Stomach (tissue), 9 donors: ENCODE data around the gene YJU2. TPM values are rescaled to one million over a fixed set of nuclear protein-coding genes. Genes with fewer than 3 reads are reported as not detected.
A peak's percentile ranks its signal among the peaks of the same experiment; 100 is the strongest.

Experiments used
- DNase-seq, 2 donors: peaks; one replicate each; pipeline versions ENCODE4 v3.0.0 to v3.0.0-alpha.2; 2013 to 2019
- H3K27ac ChIP-seq, 5 donors: fragments of 200-600 bp in 4 of 5; sonication (generic) in 4 of 5; one replicate each; pipeline ENCODE4 v1.5.1; 2013 to 2019; ENCODE audit warnings: mild to moderate bottlenecking in 1 of 5, moderate library complexity in 1 of 5
- H3K27me3 ChIP-seq, 3 donors: fragments of 200-600 bp; sonication (generic); one replicate each; pipeline ENCODE4 v1.5.1; 2017 to 2019; ENCODE audit warnings: mixed run types in 1 of 3
- H3K36me3 ChIP-seq, 4 donors: fragments of 200-600 bp; sonication (generic); 1 replicate in 3 of 4; 2 replicates in 1 of 4; pipeline ENCODE4 v1.5.1; 2016 to 2019
- H3K4me1 ChIP-seq, 4 donors: fragments of 200-600 bp; sonication (generic); one replicate each; pipeline ENCODE4 v1.5.1; 2016 to 2019
- H3K4me3 ChIP-seq, 4 donors: fragments of 200-600 bp; sonication (generic) in 3 of 4; one replicate each; pipeline ENCODE4 v1.5.1; 2016 to 2019; ENCODE audit warnings: mild to moderate bottlenecking in 1 of 4
- H3K9me3 ChIP-seq, 4 donors: fragments of 200-600 bp; sonication (generic); one replicate each; pipeline ENCODE4 v1.5.1; 2016 to 2019
- EP300 ChIP-seq: sonication (generic); formaldehyde crosslinking; IDR thresholded peaks from one replicate; pipeline ENCODE4 v1.6.1; 2017; ENCODE audit warnings: antibody characterized with exemption
- POLR2A ChIP-seq, 4 donors: fragments of 450-650 bp; IDR thresholded peaks; one replicate each; pipeline ENCODE4 v1.6.1; 2016; ENCODE audit warnings: antibody characterized with exemption in 4 of 4, control low read depth in 2 of 4, mild to moderate bottlenecking in 1 of 4, moderate library complexity in 1 of 4
- POLR2AphosphoS5 ChIP-seq, 3 donors: sonication (generic); formaldehyde crosslinking; IDR thresholded peaks; one replicate each; pipeline ENCODE4 v1.6.1; 2016; ENCODE audit warnings: antibody characterized with exemption in 3 of 3
- WGBS, 5 donors: extraction: QIAGEN DNeasy Blood & Tissue Kit in 3 of 5; methylation state at CpG; one replicate each; pipeline versions ENCODE4 v1.1.5 to v1.1.7; 2013 to 2018; 5-methylcytosine and 5-hydroxymethylcytosine counted together
- intact Hi-C: fragments of 100-400 bp; cut with DNase I; formaldehyde crosslinking; loops from one replicate; pipeline ENCODE4 v1.15.1; 2023; ENCODE audit warnings: low total_unique reads
- polyA plus RNA-seq, 3 donors: library from polyadenylated mRNA; stranded (reverse); fragments of 200-250 nt; gene quantifications; one replicate each; pipeline ENCODE4 v1.2.3, GENCODE V29; 2013
- total RNA-seq, 5 donors: library from RNA; depleted of rRNA; stranded (reverse); fragments of >200 nt; gene quantifications; one replicate each; pipeline versions ENCODE4 v1.1.0 to v1.2.3, GENCODE V29; 2014 to 2016
- TF ChIP-seq, protein P1 (sequence below), 7 experiments: fragments of 450-650 bp in 4 of 7; fragments of 200-600 bp in 3 of 7; sonication (generic) in 3 of 7; IDR thresholded peaks; one replicate each; pipeline ENCODE4 v1.5.1; 2016 to 2019; ENCODE audit warnings: antibody characterized with exemption in 7 of 7, control low read depth in 2 of 7, mild to moderate bottlenecking in 1 of 7
- donor health status: healthy with polysubstance abuse.
- donor health status: Bipolar disorder and iron deficiency.
- donor health status: healthy.

YJU2 gene
- total and polyA plus RNA-seq, 8 donors = 3.5 to 48.4 (median 23.9) TPM

DNA sequence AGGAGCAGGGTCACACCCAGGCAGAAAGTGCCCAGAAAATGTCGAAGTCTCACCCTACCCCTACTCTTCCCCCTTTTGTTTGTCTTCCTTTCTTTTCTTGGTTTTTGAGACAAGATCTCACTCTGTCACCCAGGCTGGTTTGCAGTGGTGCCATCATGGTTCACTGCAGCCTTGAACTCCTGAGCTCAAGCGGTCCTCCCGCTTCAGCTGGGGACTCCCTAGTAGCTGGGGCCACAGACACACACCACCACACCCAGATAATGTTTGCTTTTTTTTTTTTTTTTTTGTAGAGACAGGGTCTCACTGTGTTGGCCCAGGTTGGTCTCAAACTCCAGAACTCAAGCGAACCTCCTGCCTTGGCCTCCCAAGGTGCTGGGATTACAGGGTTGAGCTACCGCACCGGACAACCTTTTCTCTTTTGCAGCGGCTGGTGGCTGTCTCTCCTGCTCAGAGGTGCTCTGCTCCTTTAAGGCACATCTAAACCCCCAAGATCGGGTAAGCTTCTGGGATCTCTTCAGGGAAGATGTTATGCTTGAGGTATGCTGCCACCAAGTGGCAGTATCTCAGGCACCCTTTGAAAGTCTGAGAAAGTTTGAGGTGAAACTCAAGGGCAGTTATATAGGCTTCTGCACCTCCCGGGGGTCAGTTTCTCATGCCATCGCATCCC, 39.9 kb upstream of the YJU2 start:
- Histone ChIP-seq H3K4me3 (no peak overlapping the region), H3K27ac (no peak overlapping the region), H3K4me1 (peaks cover 0 to 9% (median 4%) of the 10 kb centered on the region in 4 donors), H3K27me3 (peaks cover 0 to 29% (median 0%) of the 10 kb centered on the region in 3 donors), H3K36me3 (no peaks in the 10 kb centered on the region), H3K9me3 (no peaks in the 10 kb centered on the region)
- DNase-seq = no peak
- TF ChIP-seq, protein P1, sequence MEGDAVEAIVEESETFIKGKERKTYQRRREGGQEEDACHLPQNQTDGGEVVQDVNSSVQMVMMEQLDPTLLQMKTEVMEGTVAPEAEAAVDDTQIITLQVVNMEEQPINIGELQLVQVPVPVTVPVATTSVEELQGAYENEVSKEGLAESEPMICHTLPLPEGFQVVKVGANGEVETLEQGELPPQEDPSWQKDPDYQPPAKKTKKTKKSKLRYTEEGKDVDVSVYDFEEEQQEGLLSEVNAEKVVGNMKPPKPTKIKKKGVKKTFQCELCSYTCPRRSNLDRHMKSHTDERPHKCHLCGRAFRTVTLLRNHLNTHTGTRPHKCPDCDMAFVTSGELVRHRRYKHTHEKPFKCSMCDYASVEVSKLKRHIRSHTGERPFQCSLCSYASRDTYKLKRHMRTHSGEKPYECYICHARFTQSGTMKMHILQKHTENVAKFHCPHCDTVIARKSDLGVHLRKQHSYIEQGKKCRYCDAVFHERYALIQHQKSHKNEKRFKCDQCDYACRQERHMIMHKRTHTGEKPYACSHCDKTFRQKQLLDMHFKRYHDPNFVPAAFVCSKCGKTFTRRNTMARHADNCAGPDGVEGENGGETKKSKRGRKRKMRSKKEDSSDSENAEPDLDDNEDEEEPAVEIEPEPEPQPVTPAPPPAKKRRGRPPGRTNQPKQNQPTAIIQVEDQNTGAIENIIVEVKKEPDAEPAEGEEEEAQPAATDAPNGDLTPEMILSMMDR (IDR thresholded peaks at IDR 0.05) = peak in 1 of 7 experiments; percentile 10
- TF ChIP-seq POLR2AphosphoS5 (IDR thresholded peaks at IDR 0.05) = no peak
- 76 to 85% (median 82%) methylated on average over 10 of the region's 10 CpGs for WGBS, 5 donors
- intact Hi-C loops = no loop called here

DNA sequence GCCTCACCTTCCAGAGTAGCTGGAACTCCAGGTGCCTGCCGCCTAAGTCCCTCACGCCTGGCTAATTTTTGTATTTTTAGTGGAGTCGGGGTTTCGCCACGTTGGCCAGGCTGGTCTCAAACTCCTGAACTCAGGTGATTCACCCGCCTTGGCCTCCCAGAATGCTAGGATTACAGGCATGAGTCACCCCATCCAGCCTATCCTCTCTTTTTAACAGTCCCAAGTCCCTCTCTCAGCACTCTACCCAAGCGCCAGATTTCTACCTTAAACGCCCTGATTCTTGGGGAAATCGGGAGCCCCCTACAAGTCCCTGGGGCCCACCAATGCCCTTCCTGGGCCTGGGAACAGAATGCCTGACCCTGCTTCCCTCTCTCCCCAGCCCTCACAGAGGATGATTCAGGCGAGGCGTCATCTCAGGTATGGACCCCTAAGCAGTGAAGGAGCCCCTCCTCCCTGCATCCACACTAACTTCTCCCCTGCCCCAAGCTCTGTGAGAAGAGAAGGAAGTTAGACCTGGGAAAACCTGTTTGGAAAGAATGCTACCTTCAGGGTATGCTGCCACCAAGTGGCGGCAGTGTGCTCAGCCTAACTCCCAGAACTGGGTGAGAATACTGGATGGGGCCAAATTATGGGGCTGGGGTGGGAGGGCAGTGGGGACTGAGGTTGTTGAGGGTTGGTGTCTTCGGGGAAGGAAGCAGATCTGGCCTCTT, 38.3 kb upstream of the YJU2 start:
- peak in 1 of 2 donors; percentile 58 for DNase-seq
- Histone ChIP-seq H3K27ac (no peak overlapping the region), H3K9me3 (no peaks in the 10 kb centered on the region), H3K4me1 (peaks cover 0 to 9% (median 4%) of the 10 kb centered on the region in 4 donors), H3K36me3 (no peaks in the 10 kb centered on the region), H3K4me3 (no peak overlapping the region), H3K27me3 (peaks cover 0 to 29% (median 0%) of the 10 kb centered on the region in 3 donors)
- TF ChIP-seq POLR2AphosphoS5 (IDR thresholded peaks at IDR 0.05) (no peak), EP300 (no peak), POLR2A (IDR thresholded peaks at IDR 0.05) (no peak)
- TF ChIP-seq, protein P1 (IDR thresholded peaks at IDR 0.05) = peak in 1 of 7 experiments; percentile 23
- intact Hi-C loops = no loop called here
- WGBS, 5 donors = 67 to 82% (median 74%) methylated on average over 11 to 13 of the region's 13 CpGs

DNA sequence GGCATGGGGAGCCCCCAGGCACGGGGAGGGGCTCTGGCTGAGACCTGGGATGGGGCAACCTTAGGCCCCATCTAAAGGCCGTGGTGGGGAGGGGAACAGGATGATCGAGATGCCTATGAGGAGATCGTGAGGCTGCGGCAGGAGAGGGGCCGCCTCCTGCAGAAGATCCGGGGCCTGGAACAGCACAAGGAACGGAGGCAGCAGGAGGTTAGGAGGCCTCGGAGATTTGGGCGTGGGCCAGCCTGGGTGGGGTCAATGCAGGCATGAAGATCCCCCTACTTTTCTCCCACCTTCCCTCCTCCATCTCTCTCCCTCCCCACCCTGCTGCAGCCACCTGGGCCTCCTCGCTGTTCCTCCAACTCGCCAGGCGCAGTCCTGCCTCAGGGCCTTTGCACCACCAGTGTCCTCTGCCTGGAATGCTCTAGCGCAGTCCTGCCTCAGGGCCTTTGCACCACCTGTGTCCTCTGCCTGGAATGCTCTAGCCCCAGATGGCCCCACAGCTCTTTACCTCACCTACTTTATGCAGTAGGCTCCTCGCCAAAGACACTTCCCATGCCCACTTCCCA, 36.6 kb upstream of the YJU2 start:
- H3K9me3 ChIP-seq = no peaks in the 10 kb centered on the region
- DNase-seq = no peak
- H3K27ac ChIP-seq = no peak overlapping the region
- intact Hi-C loops = no loop called here
- H3K36me3 ChIP-seq = no peaks in the 10 kb centered on the region
- H3K27me3 ChIP-seq = peaks cover 0 to 29% (median 0%) of the 10 kb centered on the region in 3 donors
- no peak for TF ChIP-seq POLR2AphosphoS5 (IDR thresholded peaks at IDR 0.05)
- no peak for TF ChIP-seq POLR2A (IDR thresholded peaks at IDR 0.05)
- no peak for TF ChIP-seq EP300
- TF ChIP-seq, protein P1 (IDR thresholded peaks at IDR 0.05) = no peak
- WGBS, 5 donors = 73 to 85% (median 79%) methylated on average over 14 to 15 of the region's 15 CpGs
- H3K4me1 ChIP-seq = no peaks in the 10 kb centered on the region
- H3K4me3 ChIP-seq = no peak overlapping the region

DNA sequence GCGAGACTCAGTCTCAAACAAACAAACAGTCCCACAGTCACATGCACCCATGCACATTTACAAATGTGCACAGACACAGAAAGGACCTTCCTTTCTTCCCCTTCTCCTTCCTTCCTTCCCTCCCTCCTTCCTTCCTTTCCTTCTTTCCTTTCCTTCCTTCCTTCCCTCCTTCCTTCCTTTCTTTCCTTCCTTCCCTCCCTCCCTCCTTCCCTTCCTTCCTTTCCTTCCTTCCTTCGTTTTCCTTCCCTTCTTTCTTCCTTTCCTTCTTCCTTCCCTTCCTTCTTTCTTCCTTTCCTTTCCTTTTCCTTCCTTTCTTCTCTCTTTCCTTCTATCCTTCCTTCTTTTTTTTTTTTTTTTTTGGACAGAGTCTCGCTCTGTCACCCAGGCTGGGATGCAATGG, 33.8 kb upstream of the YJU2 start:
- TF ChIP-seq POLR2AphosphoS5 (IDR thresholded peaks at IDR 0.05) (no peak), POLR2A (IDR thresholded peaks at IDR 0.05) (no peak), EP300 (no peak)
- TF ChIP-seq, protein P1 (IDR thresholded peaks at IDR 0.05) = no peak
- intact Hi-C loops = no loop called here
- no peak overlapping the region for H3K4me3 ChIP-seq
- 68 to 75% (median 75%) methylated on average over 3 of the region's 3 CpGs for WGBS, 5 donors
- no peak overlapping the region for H3K27ac ChIP-seq
- DNase-seq = no peak
- H3K4me1 ChIP-seq = no peaks in the 10 kb centered on the region
- H3K27me3 ChIP-seq = peaks cover 0 to 18% (median 0%) of the 10 kb centered on the region in 3 donors
- no peaks in the 10 kb centered on the region for H3K36me3 ChIP-seq
- no peaks in the 10 kb centered on the region for H3K9me3 ChIP-seq
